ENCODE measurements around the gene ASIC4.

Gene ASIC4

DNA sequence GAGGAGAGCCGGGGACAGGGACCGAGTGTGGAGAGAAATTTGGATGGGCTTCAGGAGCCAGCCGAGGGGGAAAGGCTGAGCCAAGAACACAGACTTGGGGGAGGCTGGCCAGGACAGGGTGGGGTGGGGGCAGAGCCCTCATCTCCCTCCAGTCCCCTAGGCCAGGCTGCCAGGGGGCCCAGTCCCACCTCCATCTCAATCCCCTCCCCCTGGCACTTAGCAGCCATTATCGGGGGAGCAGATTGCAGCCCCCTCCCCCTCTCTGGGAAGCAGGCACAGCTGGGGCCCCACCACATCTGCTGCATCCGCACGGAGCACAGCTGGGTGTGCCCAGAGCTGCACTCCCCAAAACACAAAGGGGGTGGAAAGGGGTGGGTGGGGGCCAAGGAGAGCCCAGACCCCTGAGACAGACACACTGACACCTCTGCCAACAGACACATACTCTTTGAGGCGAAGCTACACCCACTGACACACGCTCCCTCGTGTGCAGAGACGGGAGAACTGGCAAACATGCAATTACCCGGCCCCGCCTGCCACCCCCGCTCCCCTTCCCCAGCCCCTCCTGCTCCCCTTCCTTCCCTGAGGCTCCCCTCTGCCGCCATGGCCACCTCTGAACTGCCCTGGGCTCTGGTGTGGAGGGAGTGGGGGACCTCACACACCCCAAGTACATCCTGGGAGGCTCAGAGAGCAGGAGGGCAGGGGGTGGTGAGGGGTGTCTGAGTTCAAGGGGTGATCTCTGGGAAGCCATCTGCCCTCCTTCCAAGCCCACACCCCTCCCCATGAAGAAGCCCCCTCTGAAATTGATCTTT is 5.1 kb upstream of the ASIC4 start:
- no peak overlapping the region for H3K27ac ChIP-seq (replicated peaks)
- DNase-seq (ENCODE audit: low read depth in 1 of 2, low spot score in 1 of 2) = no peak
- no peak overlapping the region for H3K4me3 ChIP-seq (replicated peaks; ENCODE audit: insufficient read depth, low read length)
- H3K27me3 ChIP-seq (ENCODE audit: insufficient read depth, poor library complexity, severe bottlenecking) = peaks cover 39% of the 10 kb centered on the region
- TF ChIP-seq SPI1 (IDR thresholded peaks at IDR 0.05; ENCODE audit: borderline replicate concordance, low read depth) (no peak), GABPA (IDR thresholded peaks at IDR 0.05; ENCODE audit: low read depth) (no peak), POLR2AphosphoS5 (IDR thresholded peaks at IDR 0.05; ENCODE audit: low read depth) (no peak)
- TF ChIP-seq, protein P1, sequence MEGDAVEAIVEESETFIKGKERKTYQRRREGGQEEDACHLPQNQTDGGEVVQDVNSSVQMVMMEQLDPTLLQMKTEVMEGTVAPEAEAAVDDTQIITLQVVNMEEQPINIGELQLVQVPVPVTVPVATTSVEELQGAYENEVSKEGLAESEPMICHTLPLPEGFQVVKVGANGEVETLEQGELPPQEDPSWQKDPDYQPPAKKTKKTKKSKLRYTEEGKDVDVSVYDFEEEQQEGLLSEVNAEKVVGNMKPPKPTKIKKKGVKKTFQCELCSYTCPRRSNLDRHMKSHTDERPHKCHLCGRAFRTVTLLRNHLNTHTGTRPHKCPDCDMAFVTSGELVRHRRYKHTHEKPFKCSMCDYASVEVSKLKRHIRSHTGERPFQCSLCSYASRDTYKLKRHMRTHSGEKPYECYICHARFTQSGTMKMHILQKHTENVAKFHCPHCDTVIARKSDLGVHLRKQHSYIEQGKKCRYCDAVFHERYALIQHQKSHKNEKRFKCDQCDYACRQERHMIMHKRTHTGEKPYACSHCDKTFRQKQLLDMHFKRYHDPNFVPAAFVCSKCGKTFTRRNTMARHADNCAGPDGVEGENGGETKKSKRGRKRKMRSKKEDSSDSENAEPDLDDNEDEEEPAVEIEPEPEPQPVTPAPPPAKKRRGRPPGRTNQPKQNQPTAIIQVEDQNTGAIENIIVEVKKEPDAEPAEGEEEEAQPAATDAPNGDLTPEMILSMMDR (IDR thresholded peaks at IDR 0.05; ENCODE audit: insufficient read depth, low read length) = no peak
- TF ChIP-seq, protein P2, sequence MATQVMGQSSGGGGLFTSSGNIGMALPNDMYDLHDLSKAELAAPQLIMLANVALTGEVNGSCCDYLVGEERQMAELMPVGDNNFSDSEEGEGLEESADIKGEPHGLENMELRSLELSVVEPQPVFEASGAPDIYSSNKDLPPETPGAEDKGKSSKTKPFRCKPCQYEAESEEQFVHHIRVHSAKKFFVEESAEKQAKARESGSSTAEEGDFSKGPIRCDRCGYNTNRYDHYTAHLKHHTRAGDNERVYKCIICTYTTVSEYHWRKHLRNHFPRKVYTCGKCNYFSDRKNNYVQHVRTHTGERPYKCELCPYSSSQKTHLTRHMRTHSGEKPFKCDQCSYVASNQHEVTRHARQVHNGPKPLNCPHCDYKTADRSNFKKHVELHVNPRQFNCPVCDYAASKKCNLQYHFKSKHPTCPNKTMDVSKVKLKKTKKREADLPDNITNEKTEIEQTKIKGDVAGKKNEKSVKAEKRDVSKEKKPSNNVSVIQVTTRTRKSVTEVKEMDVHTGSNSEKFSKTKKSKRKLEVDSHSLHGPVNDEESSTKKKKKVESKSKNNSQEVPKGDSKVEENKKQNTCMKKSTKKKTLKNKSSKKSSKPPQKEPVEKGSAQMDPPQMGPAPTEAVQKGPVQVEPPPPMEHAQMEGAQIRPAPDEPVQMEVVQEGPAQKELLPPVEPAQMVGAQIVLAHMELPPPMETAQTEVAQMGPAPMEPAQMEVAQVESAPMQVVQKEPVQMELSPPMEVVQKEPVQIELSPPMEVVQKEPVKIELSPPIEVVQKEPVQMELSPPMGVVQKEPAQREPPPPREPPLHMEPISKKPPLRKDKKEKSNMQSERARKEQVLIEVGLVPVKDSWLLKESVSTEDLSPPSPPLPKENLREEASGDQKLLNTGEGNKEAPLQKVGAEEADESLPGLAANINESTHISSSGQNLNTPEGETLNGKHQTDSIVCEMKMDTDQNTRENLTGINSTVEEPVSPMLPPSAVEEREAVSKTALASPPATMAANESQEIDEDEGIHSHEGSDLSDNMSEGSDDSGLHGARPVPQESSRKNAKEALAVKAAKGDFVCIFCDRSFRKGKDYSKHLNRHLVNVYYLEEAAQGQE (IDR thresholded peaks at IDR 0.05; ENCODE audit: insufficient replicate concordance, low read depth) = no peak

DNA sequence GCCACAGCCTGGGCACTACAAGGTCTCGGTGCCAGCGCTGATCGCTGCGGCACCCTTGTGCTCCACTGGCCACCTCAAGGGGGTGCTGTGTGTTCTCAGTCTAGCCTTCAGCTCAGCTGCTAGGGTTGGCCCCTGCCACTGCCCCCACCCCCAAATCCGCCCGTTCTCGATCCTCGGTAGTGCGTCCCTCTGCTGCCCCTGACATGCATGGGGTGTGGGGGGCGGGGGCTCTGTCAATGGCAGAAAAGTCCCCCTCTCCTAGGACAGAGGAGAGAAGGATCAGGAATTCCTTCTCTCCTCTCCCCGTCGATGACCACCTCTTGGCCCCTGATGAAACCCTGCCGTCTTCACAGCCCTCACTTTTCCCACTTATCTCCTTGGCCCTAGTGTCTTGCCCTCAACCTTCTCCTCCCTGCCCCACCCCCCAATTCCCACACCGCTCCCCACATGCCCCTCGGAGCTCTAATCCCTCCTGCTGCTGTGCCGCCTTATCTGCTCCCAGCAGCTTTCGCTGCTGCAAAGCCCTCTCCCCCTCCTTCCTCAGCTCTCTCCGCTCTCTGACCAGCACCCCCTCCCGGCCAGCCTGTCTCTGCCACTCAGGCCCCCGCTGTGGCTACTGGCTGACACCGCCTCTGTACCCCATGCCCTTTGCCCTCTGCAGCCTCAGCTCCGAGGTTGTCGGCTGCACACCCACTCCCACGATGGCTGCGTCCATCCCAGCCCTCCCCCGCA is 4.3 kb upstream of the ASIC4 start:
- TF ChIP-seq, protein P2 (IDR thresholded peaks at IDR 0.05; ENCODE audit: insufficient replicate concordance, low read depth) = no peak
- TF ChIP-seq, protein P1 (IDR thresholded peaks at IDR 0.05; ENCODE audit: insufficient read depth, low read length) = peak; percentile 73
- H3K27ac ChIP-seq (replicated peaks) = no peak overlapping the region
- H3K4me3 ChIP-seq (replicated peaks; ENCODE audit: insufficient read depth, low read length) = no peak overlapping the region
- peak in 1 of 2 experiments; percentile 51 for DNase-seq (ENCODE audit: low read depth in 1 of 2, low spot score in 1 of 2)
- H3K27me3 ChIP-seq (ENCODE audit: insufficient read depth, poor library complexity, severe bottlenecking) = peaks cover 47% of the 10 kb centered on the region

DNA sequence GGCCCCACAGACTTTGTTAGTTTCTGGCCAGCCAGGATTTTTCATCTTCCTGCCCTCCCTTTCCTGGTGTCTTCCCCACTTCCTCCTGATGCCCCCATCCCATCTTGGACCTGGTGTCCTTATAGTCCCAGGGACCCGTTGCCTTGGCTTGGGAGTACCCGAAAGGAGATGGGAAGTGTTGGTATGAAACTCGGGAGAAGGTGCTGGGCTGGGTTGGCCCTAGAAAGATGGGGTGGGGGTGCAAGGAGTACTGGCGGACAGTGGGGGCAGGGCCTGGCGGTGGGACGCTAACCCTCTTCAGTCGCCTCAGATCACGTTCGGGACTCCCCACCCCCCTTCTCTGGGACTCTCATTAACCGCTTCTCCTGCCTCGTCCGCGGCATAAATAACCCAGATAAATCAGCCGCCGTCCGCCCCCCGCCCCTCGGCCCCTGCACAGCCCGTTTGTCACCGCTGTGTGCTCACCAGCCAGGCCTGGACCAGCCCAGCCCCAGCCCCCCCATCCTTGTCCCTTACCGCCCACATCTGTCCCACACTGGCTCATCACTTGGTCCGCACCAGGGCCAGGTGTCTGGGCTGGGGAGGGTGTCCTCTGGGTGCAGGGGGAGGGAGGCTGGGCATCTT is 3.7 kb upstream of the ASIC4 start:
- TF ChIP-seq, protein P2 (IDR thresholded peaks at IDR 0.05; ENCODE audit: insufficient replicate concordance, low read depth) = no peak
- TF ChIP-seq POLR2AphosphoS5 (IDR thresholded peaks at IDR 0.05; ENCODE audit: low read depth) = no peak
- no peak for TF ChIP-seq SPI1 (IDR thresholded peaks at IDR 0.05; ENCODE audit: borderline replicate concordance, low read depth)
- no peak for TF ChIP-seq GABPA (IDR thresholded peaks at IDR 0.05; ENCODE audit: low read depth)
- TF ChIP-seq, protein P1 (IDR thresholded peaks at IDR 0.05; ENCODE audit: insufficient read depth, low read length) = no peak
- peaks cover 54% of the 10 kb centered on the region for H3K27me3 ChIP-seq (ENCODE audit: insufficient read depth, poor library complexity, severe bottlenecking)

More for the DNA sequence above, 3.7 kb upstream of the ASIC4 start:
- Histone ChIP-seq H3K27ac (replicated peaks) (no peak overlapping the region), H3K4me3 (replicated peaks; ENCODE audit: insufficient read depth, low read length) (no peak overlapping the region)
- no peak for DNase-seq (ENCODE audit: low read depth in 1 of 2, low spot score in 1 of 2)

All from HL-60 (cell line).